Fibroblast of lung (primary cell): ENCODE results near the gene NKAIN2. TPM values are rescaled to one million over a fixed set of nuclear protein-coding genes. Genes with fewer than 3 reads are reported as not detected.

Experiments
- DNase-seq, 2 donors: peaks; one replicate each; pipeline versions ENCODE4 v3.0.0 to v3.0.0-alpha.2; 2010; ENCODE audit warnings: low read depth in 2 of 2
- H2AFZ ChIP-seq: 2 replicates; pipeline ENCODE4 v1.5.1; 2012; ENCODE audit warnings: low read length, control low read depth, inconsistent platforms
- H3K27ac ChIP-seq: 2 replicates; pipeline ENCODE4 v1.5.1; 2011; ENCODE audit warnings: low read length, control low read depth; ENCODE audit not compliant: insufficient read depth
- H3K27me3 ChIP-seq: 2 replicates; pipeline ENCODE4 v1.5.1; 2011; ENCODE audit warnings: mild to moderate bottlenecking, low read length; ENCODE audit not compliant: control insufficient read depth, insufficient read depth
- H3K36me3 ChIP-seq: 2 replicates; pipeline ENCODE4 v1.5.1; 2011; ENCODE audit warnings: low read length; ENCODE audit not compliant: control insufficient read depth, insufficient read depth
- H3K4me1 ChIP-seq: 2 replicates; pipeline ENCODE4 v1.5.1; 2011; ENCODE audit warnings: low read length; ENCODE audit not compliant: control insufficient read depth, insufficient read depth; ENCODE audit errors: extremely low read depth
- H3K4me2 ChIP-seq: 2 replicates; pipeline ENCODE4 v1.5.1; 2011; ENCODE audit warnings: low read length, control low read depth; ENCODE audit not compliant: insufficient read depth; ENCODE audit errors: extremely low read depth
- H3K4me3 ChIP-seq, 4 experiments: fragments of 200-600 bp in 1 of 4; sonication (generic) in 1 of 4; replicated peaks in 1 of 4; 2 replicates each; pipeline ENCODE4 v1.5.1; 2011 to 2016; ENCODE audit warnings: low read length in 4 of 4, low read depth in 3 of 4, mild to moderate bottlenecking in 3 of 4, control low read depth in 2 of 4, inconsistent platforms in 1 of 4, mixed read lengths in 1 of 4; ENCODE audit not compliant: insufficient read depth in 1 of 4; ENCODE audit errors: control extremely low read depth in 1 of 4
- H3K79me2 ChIP-seq: 2 replicates; pipeline ENCODE4 v1.5.1; 2012; ENCODE audit warnings: mild to moderate bottlenecking, low read length, inconsistent platforms; ENCODE audit not compliant: control insufficient read depth, insufficient read depth
- H3K9ac ChIP-seq: 2 replicates; pipeline ENCODE4 v1.5.1; 2011; ENCODE audit warnings: mild to moderate bottlenecking, low read length, control low read depth; ENCODE audit not compliant: insufficient read depth
- H3K9me3 ChIP-seq: 2 replicates; pipeline ENCODE4 v1.5.1; 2012; ENCODE audit warnings: low read depth, low read length; ENCODE audit not compliant: control insufficient read depth, insufficient read depth
- H4K20me1 ChIP-seq: 2 replicates; pipeline ENCODE4 v1.5.1; 2011; ENCODE audit warnings: low read length; ENCODE audit not compliant: control insufficient read depth, insufficient read depth; ENCODE audit errors: extremely low read depth
- EZH2 ChIP-seq: IDR thresholded peaks from 2 replicates; pipeline ENCODE4 v1.5.1; 2012; ENCODE audit warnings: low read length, control low read depth, mild to moderate bottlenecking; ENCODE audit errors: missing control alignments
- polyA plus RNA-seq, 2 donors: library from polyadenylated mRNA; depleted of rRNA in 1 of 2; stranded (reverse) in 1 of 2; unstranded in 1 of 2; fragments of >200 nt; gene quantifications; 2 replicates each; pipeline ENCODE4 v1.2.1, GENCODE V29; 2011 to 2012; ENCODE audit warnings: missing spikeins in 1 of 2
- total RNA-seq: library from RNA; depleted of rRNA; stranded (reverse); fragments of >200 nt; gene quantifications from 2 replicates; pipeline ENCODE4 v1.2.1, GENCODE V29; 2014
- TF ChIP-seq, protein P1 (sequence below), 2 donors: IDR thresholded peaks in 1 of 2; conservative IDR thresholded peaks in 1 of 2; 1 replicate in 1 of 2; 2 replicates in 1 of 2; pipeline ENCODE4 v1.5.1; 2011 to 2012; ENCODE audit warnings: low read length in 2 of 2, control low read depth in 1 of 2, inconsistent platforms in 1 of 2, low read depth in 1 of 2, mild to moderate bottlenecking in 1 of 2

The NKAIN2 gene
- total and polyA plus RNA-seq, 2 donors (not counting 1 experiment from before 2014, with no cell fraction given) = not detected

DNA sequence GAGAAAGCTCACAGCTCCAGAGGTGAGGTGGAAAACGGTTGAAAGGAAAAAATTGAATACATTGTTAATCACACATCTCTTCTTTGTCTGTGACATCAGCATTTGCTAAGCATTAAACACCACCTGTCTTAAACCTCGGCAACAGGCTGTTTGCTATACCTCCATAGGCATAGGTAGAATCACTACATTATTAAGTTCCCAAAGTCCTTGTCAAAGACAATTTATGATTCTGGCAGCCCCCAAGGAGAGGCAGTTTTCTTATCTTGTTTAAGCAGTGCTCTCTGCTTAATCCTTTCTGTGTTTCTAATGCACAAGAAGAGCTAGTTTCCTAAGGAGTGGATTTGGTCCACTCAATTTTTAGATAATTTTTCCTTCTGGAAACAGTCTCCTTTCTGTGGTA, 249.7 kb downstream of the NKAIN2 start:
- no peaks in the 10 kb centered on the region for H3K4me1 ChIP-seq

GRCh38 chr6:124054034-124054433, 250.4 kb downstream of the NKAIN2 start:
- no peak for TF ChIP-seq EZH2
- TF ChIP-seq, protein P1, sequence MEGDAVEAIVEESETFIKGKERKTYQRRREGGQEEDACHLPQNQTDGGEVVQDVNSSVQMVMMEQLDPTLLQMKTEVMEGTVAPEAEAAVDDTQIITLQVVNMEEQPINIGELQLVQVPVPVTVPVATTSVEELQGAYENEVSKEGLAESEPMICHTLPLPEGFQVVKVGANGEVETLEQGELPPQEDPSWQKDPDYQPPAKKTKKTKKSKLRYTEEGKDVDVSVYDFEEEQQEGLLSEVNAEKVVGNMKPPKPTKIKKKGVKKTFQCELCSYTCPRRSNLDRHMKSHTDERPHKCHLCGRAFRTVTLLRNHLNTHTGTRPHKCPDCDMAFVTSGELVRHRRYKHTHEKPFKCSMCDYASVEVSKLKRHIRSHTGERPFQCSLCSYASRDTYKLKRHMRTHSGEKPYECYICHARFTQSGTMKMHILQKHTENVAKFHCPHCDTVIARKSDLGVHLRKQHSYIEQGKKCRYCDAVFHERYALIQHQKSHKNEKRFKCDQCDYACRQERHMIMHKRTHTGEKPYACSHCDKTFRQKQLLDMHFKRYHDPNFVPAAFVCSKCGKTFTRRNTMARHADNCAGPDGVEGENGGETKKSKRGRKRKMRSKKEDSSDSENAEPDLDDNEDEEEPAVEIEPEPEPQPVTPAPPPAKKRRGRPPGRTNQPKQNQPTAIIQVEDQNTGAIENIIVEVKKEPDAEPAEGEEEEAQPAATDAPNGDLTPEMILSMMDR (conservative IDR thresholded peaks at IDR 0.05 in 1 of 2, IDR thresholded peaks at IDR 0.05 in 1 of 2; ENCODE audit: low read depth in 1 of 2, low read length in 2 of 2) = no peak
- H3K36me3 ChIP-seq = no peaks in the 10 kb centered on the region
- no peak overlapping the region for H3K27ac ChIP-seq
- H3K9me3 ChIP-seq = no peaks in the 10 kb centered on the region
- no peaks in the 10 kb centered on the region for H3K79me2 ChIP-seq
- no peak overlapping the region for H3K4me2 ChIP-seq
- no peaks in the 10 kb centered on the region for H3K4me1 ChIP-seq
- H2AFZ ChIP-seq = no peak overlapping the region
- no peak overlapping the region for H3K9ac ChIP-seq
- DNase-seq = no peak
- no peak overlapping the region for H3K4me3 ChIP-seq
- no peaks in the 10 kb centered on the region for H3K27me3 ChIP-seq
- no peaks in the 10 kb centered on the region for H4K20me1 ChIP-seq

More for the DNA sequence above, 249.7 kb downstream of the NKAIN2 start:
- no peak overlapping the region for H3K27ac ChIP-seq
- H3K4me3 ChIP-seq = no peak overlapping the region
- H3K27me3 ChIP-seq = no peaks in the 10 kb centered on the region
- no peaks in the 10 kb centered on the region for H3K79me2 ChIP-seq
- no peak for TF ChIP-seq EZH2
- TF ChIP-seq, protein P1 (conservative IDR thresholded peaks at IDR 0.05 in 1 of 2, IDR thresholded peaks at IDR 0.05 in 1 of 2; ENCODE audit: low read depth in 1 of 2, low read length in 2 of 2) = no peak
- no peak overlapping the region for H3K9ac ChIP-seq
- no peak overlapping the region for H2AFZ ChIP-seq
- H3K4me2 ChIP-seq = no peak overlapping the region
- no peak for DNase-seq
- H3K36me3 ChIP-seq = no peaks in the 10 kb centered on the region
- no peaks in the 10 kb centered on the region for H4K20me1 ChIP-seq
- no peaks in the 10 kb centered on the region for H3K9me3 ChIP-seq

DNA sequence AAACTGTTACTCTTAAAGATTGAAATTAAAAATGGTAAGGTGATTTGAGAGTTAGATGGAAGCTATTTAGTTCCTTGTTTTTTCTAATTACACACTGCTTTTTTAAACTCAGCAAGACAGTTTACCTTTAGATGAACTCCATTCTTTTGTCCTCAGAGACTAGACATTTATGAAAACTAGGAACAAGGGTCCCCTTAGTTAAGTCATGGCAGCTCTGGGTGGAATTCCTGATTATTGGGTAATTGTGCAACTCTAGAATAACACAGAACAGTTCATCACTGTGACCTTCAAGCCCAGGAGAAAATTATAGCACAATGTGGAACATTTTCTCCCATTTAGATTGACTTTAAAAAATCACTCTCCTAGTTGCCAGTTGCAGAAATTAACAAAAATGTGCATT, 251.7 kb downstream of the NKAIN2 start:
- no peaks in the 10 kb centered on the region for H4K20me1 ChIP-seq
- TF ChIP-seq, protein P1 (conservative IDR thresholded peaks at IDR 0.05 in 1 of 2, IDR thresholded peaks at IDR 0.05 in 1 of 2; ENCODE audit: low read depth in 1 of 2, low read length in 2 of 2) = no peak
- no peak for TF ChIP-seq EZH2

More for the DNA sequence above, 251.7 kb downstream of the NKAIN2 start:
- no peaks in the 10 kb centered on the region for H3K9me3 ChIP-seq
- no peak for DNase-seq
- no peaks in the 10 kb centered on the region for H3K27me3 ChIP-seq
- H3K4me3 ChIP-seq = no peak overlapping the region
- H3K4me1 ChIP-seq = no peaks in the 10 kb centered on the region
- H3K4me2 ChIP-seq = no peak overlapping the region
- no peaks in the 10 kb centered on the region for H3K36me3 ChIP-seq
- no peak overlapping the region for H3K9ac ChIP-seq
- no peak overlapping the region for H2AFZ ChIP-seq
- H3K79me2 ChIP-seq = no peaks in the 10 kb centered on the region
- no peak overlapping the region for H3K27ac ChIP-seq
